Fibroblast of lung (primary cell): ENCODE data around the gene EPS8L1.

Source experiments
- CTCF ChIP-seq, 2 donors: IDR thresholded peaks in 1 of 2; conservative IDR thresholded peaks in 1 of 2; 1 replicate in 1 of 2; 2 replicates in 1 of 2; pipeline ENCODE4 v1.5.1; 2011 to 2012; ENCODE audit warnings: low read length in 2 of 2, control low read depth in 1 of 2, inconsistent platforms in 1 of 2, low read depth in 1 of 2, mild to moderate bottlenecking in 1 of 2
- EZH2 ChIP-seq: IDR thresholded peaks from 2 replicates; pipeline ENCODE4 v1.5.1; 2012; ENCODE audit warnings: low read length, control low read depth, mild to moderate bottlenecking; ENCODE audit errors: missing control alignments

- TF ChIP-seq CTCF (conservative IDR thresholded peaks at IDR 0.05 in 1 of 2, IDR thresholded peaks at IDR 0.05 in 1 of 2; ENCODE audit: low read depth in 1 of 2, low read length in 2 of 2) = no peak
- TF ChIP-seq EZH2 = no peak
Measured at GRCh38 chr19:55096061-55096701, 20.5 kb downstream of the EPS8L1 start.
